Measurements from ENCODE around the gene MTX1.
"Not testable (repeated sequence)": the region's sequence is repeated elsewhere in the genome, so short reads cannot be mapped to it uniquely, and the experiment has no call there.

DNA sequence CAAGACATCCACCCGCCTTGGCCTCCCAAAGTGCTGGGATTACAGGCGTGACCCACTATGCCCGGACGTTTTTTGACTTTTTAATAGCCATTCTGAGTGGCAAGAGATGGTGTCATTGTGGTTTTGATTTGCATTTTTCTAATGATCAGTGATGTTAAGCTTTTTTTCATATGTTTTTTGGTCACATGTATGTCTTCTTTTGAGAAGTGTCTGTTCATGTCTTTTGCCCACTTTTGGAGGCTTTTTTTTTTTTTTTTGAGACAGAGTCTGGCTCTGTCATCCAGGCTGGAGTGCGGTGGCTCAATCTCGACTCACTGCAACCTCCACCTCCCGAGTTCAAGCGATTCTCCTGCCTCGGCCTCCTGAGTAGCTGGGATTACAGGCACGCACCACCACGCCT, 43.9 kb upstream of the MTX1 start:
- TF ChIP-seq, protein P1, sequence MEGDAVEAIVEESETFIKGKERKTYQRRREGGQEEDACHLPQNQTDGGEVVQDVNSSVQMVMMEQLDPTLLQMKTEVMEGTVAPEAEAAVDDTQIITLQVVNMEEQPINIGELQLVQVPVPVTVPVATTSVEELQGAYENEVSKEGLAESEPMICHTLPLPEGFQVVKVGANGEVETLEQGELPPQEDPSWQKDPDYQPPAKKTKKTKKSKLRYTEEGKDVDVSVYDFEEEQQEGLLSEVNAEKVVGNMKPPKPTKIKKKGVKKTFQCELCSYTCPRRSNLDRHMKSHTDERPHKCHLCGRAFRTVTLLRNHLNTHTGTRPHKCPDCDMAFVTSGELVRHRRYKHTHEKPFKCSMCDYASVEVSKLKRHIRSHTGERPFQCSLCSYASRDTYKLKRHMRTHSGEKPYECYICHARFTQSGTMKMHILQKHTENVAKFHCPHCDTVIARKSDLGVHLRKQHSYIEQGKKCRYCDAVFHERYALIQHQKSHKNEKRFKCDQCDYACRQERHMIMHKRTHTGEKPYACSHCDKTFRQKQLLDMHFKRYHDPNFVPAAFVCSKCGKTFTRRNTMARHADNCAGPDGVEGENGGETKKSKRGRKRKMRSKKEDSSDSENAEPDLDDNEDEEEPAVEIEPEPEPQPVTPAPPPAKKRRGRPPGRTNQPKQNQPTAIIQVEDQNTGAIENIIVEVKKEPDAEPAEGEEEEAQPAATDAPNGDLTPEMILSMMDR (IDR thresholded peaks at IDR 0.05), result not testable (repeated sequence)
- not testable (repeated sequence) for TF ChIP-seq POLR2AphosphoS5 (IDR thresholded peaks at IDR 0.05)
